HEK293 (cell line): Measurements from ENCODE around the gene PPP1R18.

ENCODE experiments used
- CTCF ChIA-PET: fragments of 350-600 bp; formaldehyde crosslinking; extraction: SDS; loops from one replicate; lab custom pipeline; 2021; ENCODE audit warnings: antibody characterized with exemption; lab: Yijun Ruan, JAX
- POLR2A ChIA-PET: fragments of 300-600 bp; formaldehyde crosslinking; extraction: SDS; loops from one replicate; lab custom pipeline; 2020; ENCODE audit warnings: antibody characterized with exemption, inconsistent platforms; lab: Yijun Ruan, JAX
- H3K27ac ChIP-seq: fragments of 200-500 bp; sonication (Bioruptor generic); 2 replicates; pipeline ENCODE4 v1.5.1; 2014; ENCODE audit warnings: low read depth, low read length, control low read depth, inconsistent platforms; ENCODE audit errors: extremely low read depth
- H3K36me3 ChIP-seq, 2 experiments: fragments of 200-500 bp in 1 of 2; sonication (Bioruptor generic) in 1 of 2; 1 replicate in 1 of 2; 2 replicates in 1 of 2; pipeline ENCODE4 v1.5.1; 2014 to 2017; ENCODE audit warnings: inconsistent platforms in 2 of 2, low read length in 2 of 2; ENCODE audit not compliant: control insufficient read depth in 2 of 2, insufficient read depth in 1 of 2
- H3K4me1 ChIP-seq: fragments of 200-500 bp; sonication (Bioruptor generic); 2 replicates; pipeline ENCODE4 v1.5.1; 2014; ENCODE audit warnings: mild to moderate bottlenecking, low read length, inconsistent platforms; ENCODE audit not compliant: control insufficient read depth, insufficient read depth
- H3K4me3 ChIP-seq: 2 replicates; pipeline ENCODE4 v1.5.1; 2011; ENCODE audit warnings: low read depth, mild to moderate bottlenecking, control low read depth, low read length, moderate library complexity
- H3K9me3 ChIP-seq: fragments of 200-500 bp; sonication (Bioruptor generic); 2 replicates; pipeline ENCODE4 v1.5.1; 2014; ENCODE audit warnings: low read depth, low read length, inconsistent platforms; ENCODE audit not compliant: control insufficient read depth, insufficient read depth
- GLIS2 ChIP-seq: fragments of 450-650 bp; formaldehyde crosslinking; IDR thresholded peaks from 2 replicates; pipeline ENCODE4 v1.5.1; 2016; ENCODE audit warnings: missing biosample characterization, missing genetic modification characterization
- HIC1 ChIP-seq: fragments of 450-650 bp; formaldehyde crosslinking; IDR thresholded peaks from 2 replicates; pipeline ENCODE4 v1.5.1; 2016; ENCODE audit warnings: missing biosample characterization, missing genetic modification characterization
- KLF9 ChIP-seq: fragments of 450-650 bp; formaldehyde crosslinking; IDR thresholded peaks from 2 replicates; pipeline ENCODE4 v1.5.1; 2016; ENCODE audit warnings: missing biosample characterization, missing genetic modification characterization, low read depth
- MYNN ChIP-seq: fragments of 450-650 bp; formaldehyde crosslinking; IDR thresholded peaks from 2 replicates; pipeline ENCODE4 v1.5.1; 2016; ENCODE audit warnings: missing biosample characterization, missing genetic modification characterization, borderline replicate concordance
- OSR2 ChIP-seq: fragments of 450-650 bp; formaldehyde crosslinking; IDR thresholded peaks from 2 replicates; pipeline ENCODE4 v1.5.1; 2016; ENCODE audit warnings: missing biosample characterization, missing genetic modification characterization
- SCRT2 ChIP-seq: fragments of 450-650 bp; formaldehyde crosslinking; IDR thresholded peaks from 2 replicates; pipeline ENCODE4 v1.5.1; 2016; ENCODE audit warnings: missing biosample characterization, missing genetic modification characterization
- SP2 ChIP-seq: fragments of 450-650 bp; formaldehyde crosslinking; IDR thresholded peaks from 2 replicates; pipeline ENCODE4 v1.5.1; 2016; ENCODE audit warnings: missing biosample characterization, missing genetic modification characterization
- SP7 ChIP-seq: fragments of 450-650 bp; formaldehyde crosslinking; IDR thresholded peaks from 2 replicates; pipeline ENCODE4 v1.5.1; 2016; ENCODE audit warnings: missing biosample characterization, missing genetic modification characterization
- ZBTB17 ChIP-seq: fragments of 450-650 bp; formaldehyde crosslinking; IDR thresholded peaks from 2 replicates; pipeline ENCODE4 v1.5.1; 2016; ENCODE audit warnings: missing biosample characterization, missing genetic modification characterization
- ZBTB20 ChIP-seq: fragments of 450-650 bp; formaldehyde crosslinking; IDR thresholded peaks from 2 replicates; pipeline ENCODE4 v1.5.1; 2016; ENCODE audit warnings: missing biosample characterization, missing genetic modification characterization
- ZBTB8A ChIP-seq: fragments of 450-650 bp; formaldehyde crosslinking; IDR thresholded peaks from 2 replicates; pipeline ENCODE4 v1.5.1; 2016; ENCODE audit warnings: missing biosample characterization, missing genetic modification characterization
- ZFP69B ChIP-seq: fragments of 450-650 bp; formaldehyde crosslinking; IDR thresholded peaks from 2 replicates; pipeline ENCODE4 v1.5.1; 2016; ENCODE audit warnings: missing biosample characterization, missing genetic modification characterization
- ZIC2 ChIP-seq: fragments of 450-650 bp; formaldehyde crosslinking; IDR thresholded peaks from 2 replicates; pipeline ENCODE4 v1.5.1; 2016; ENCODE audit warnings: missing biosample characterization, missing genetic modification characterization
- ZNF140 ChIP-seq: fragments of 450-650 bp; formaldehyde crosslinking; IDR thresholded peaks from 2 replicates; pipeline ENCODE4 v1.5.1; 2016; ENCODE audit warnings: missing biosample characterization, missing genetic modification characterization
- ZNF169 ChIP-seq: fragments of 450-650 bp; formaldehyde crosslinking; IDR thresholded peaks from 2 replicates; pipeline ENCODE4 v1.5.1; 2016; ENCODE audit warnings: missing biosample characterization, missing genetic modification characterization
- ZNF248 ChIP-seq: fragments of 450-650 bp; formaldehyde crosslinking; IDR thresholded peaks from 2 replicates; pipeline ENCODE4 v1.5.1; 2017; ENCODE audit warnings: missing biosample characterization, missing genetic modification characterization
- ZNF324 ChIP-seq: fragments of 450-650 bp; formaldehyde crosslinking; IDR thresholded peaks from 2 replicates; pipeline ENCODE4 v1.5.1; 2016; ENCODE audit warnings: missing biosample characterization, missing genetic modification characterization
- ZNF391 ChIP-seq: fragments of 450-650 bp; formaldehyde crosslinking; IDR thresholded peaks from 2 replicates; pipeline ENCODE4 v1.5.1; 2016; ENCODE audit warnings: low read depth, missing biosample characterization, missing genetic modification characterization, borderline replicate concordance
- ZNF394 ChIP-seq: fragments of 450-650 bp; formaldehyde crosslinking; IDR thresholded peaks from 2 replicates; pipeline ENCODE4 v1.5.1; 2016; ENCODE audit warnings: missing biosample characterization, missing genetic modification characterization, mild to moderate bottlenecking, moderate library complexity, borderline replicate concordance
- ZNF398 ChIP-seq: fragments of 450-650 bp; formaldehyde crosslinking; IDR thresholded peaks from 2 replicates; pipeline ENCODE4 v1.5.1; 2017; ENCODE audit warnings: missing biosample characterization, missing genetic modification characterization
- ZNF404 ChIP-seq: fragments of 450-650 bp; formaldehyde crosslinking; IDR thresholded peaks from 2 replicates; pipeline ENCODE4 v1.5.1; 2017; ENCODE audit warnings: missing biosample characterization, missing genetic modification characterization
- ZNF449 ChIP-seq: fragments of 450-650 bp; formaldehyde crosslinking; IDR thresholded peaks from 2 replicates; pipeline ENCODE4 v1.5.1; 2017; ENCODE audit warnings: missing biosample characterization, mild to moderate bottlenecking, missing genetic modification characterization, moderate library complexity
- ZNF621 ChIP-seq: fragments of 450-650 bp; formaldehyde crosslinking; IDR thresholded peaks from 2 replicates; pipeline ENCODE4 v1.5.1; 2017; ENCODE audit warnings: missing biosample characterization, missing genetic modification characterization
- ZNF626 ChIP-seq: fragments of 450-650 bp; sonication (Bioruptor Pico); formaldehyde crosslinking; IDR thresholded peaks from 2 replicates; pipeline ENCODE4 v1.5.1; 2018; ENCODE audit warnings: missing biosample characterization, missing genetic modification characterization, inconsistent platforms
- ZNF629 ChIP-seq: fragments of 450-650 bp; formaldehyde crosslinking; IDR thresholded peaks from 2 replicates; pipeline ENCODE4 v1.5.1; 2017; ENCODE audit warnings: missing biosample characterization, missing genetic modification characterization
- ZNF791 ChIP-seq: fragments of 450-650 bp; formaldehyde crosslinking; IDR thresholded peaks from 2 replicates; pipeline ENCODE4 v1.5.1; 2016; ENCODE audit warnings: missing biosample characterization, missing genetic modification characterization
- TF ChIP-seq, protein P1 (sequence below): fragments of 450-650 bp; formaldehyde crosslinking; IDR thresholded peaks from 2 replicates; pipeline ENCODE4 v1.5.1; 2016; ENCODE audit warnings: missing biosample characterization, missing genetic modification characterization
- TF ChIP-seq, protein P2 (sequence below): fragments of 450-650 bp; formaldehyde crosslinking; IDR thresholded peaks from 2 replicates; pipeline ENCODE4 v1.5.1; 2017; ENCODE audit warnings: missing biosample characterization, missing genetic modification characterization

The PPP1R18 gene

GRCh38 chr6:30682143-30683117 lies 4.0 kb downstream of the PPP1R18 start:
- H3K27ac ChIP-seq, result peak overlapping the region; percentile 70
- peaks cover 23% of the 10 kb centered on the region for H3K4me1 ChIP-seq
- ChIA-PET POLR2A (interaction anchor here (0.5 to 7.6 kb wide), 14 partner anchors 8 to 941 kb away, joined by 3 to 120 read pairs (median 6); partner anchors contain the start of genes DHX16, IER3, MDC1 and NRM), CTCF (interaction anchor here (0.6 to 19.6 kb wide), 10 partner anchors 9 to 1280 kb away, joined by 3 to 692 read pairs (median 4); partner anchors contain the start of genes DHX16, MDC1 and TUBB)
- H3K4me3 ChIP-seq, result peak overlapping the region; percentile 16
- peaks cover 11 to 19% of the 10 kb centered on the region in 2 experiments; a peak in 2 of 3 replicates for H3K36me3 ChIP-seq
- H3K9me3 ChIP-seq, result no peaks in the 10 kb centered on the region
- TF ChIP-seq ZNF791 (no peak), ZNF324 (tag by site-specific recombination) (no peak; the same call in 1 of the 2 replicates), ZIC2 (tag by site-specific recombination) (peak; percentile 80), KLF9 (no peak), MYNN (tag by site-specific recombination) (no peak), SP7 (tag by site-specific recombination) (peak; percentile 47; the same call in 1 of the 2 replicates), HIC1 (tag by site-specific recombination) (0 out of 2 replicates have a peak, but pooled peaks have one; percentile 37), ZNF626 (tag by site-specific recombination) (no peak), ZBTB8A (tag by site-specific recombination) (peak; percentile 81), ZNF404 (tag by site-specific recombination) (no peak), SP2 (tag by site-specific recombination) (peak; percentile 33), ZNF394 (tag by site-specific recombination) (0 out of 2 replicates have a peak, but pooled peaks have one; percentile 6), SCRT2 (tag by site-specific recombination) (peak; percentile 38; the same call in 1 of the 2 replicates), ZBTB17 (tag by site-specific recombination) (peak; percentile 59), GLIS2 (tag by site-specific recombination) (peak; percentile 72), ZNF621 (tag by site-specific recombination) (no peak), ZBTB20 (peak; percentile 93), ZNF449 (peak; percentile 100), ZNF398 (tag by site-specific recombination) (peak; percentile 94), ZNF169 (tag by site-specific recombination) (no peak), ZNF629 (tag by site-specific recombination) (peak; percentile 6; the same call in 1 of the 2 replicates), ZNF248 (tag by site-specific recombination) (no peak), ZFP69B (tag by site-specific recombination) (no peak), ZNF391 (no peak), ZNF140 (tag by site-specific recombination) (no peak), OSR2 (peak; percentile 7; the same call in 1 of the 2 replicates)
- TF ChIP-seq, protein P1, sequence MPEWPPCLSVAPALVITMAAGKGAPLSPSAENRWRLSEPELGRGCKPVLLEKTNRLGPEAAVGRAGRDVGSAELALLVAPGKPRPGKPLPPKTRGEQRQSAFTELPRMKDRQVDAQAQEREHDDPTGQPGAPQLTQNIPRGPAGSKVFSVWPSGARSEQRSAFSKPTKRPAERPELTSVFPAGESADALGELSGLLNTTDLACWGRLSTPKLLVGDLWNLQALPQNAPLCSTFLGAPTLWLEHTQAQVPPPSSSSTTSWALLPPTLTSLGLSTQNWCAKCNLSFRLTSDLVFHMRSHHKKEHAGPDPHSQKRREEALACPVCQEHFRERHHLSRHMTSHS (tag by site-specific recombination), result no peak
- TF ChIP-seq, protein P2, sequence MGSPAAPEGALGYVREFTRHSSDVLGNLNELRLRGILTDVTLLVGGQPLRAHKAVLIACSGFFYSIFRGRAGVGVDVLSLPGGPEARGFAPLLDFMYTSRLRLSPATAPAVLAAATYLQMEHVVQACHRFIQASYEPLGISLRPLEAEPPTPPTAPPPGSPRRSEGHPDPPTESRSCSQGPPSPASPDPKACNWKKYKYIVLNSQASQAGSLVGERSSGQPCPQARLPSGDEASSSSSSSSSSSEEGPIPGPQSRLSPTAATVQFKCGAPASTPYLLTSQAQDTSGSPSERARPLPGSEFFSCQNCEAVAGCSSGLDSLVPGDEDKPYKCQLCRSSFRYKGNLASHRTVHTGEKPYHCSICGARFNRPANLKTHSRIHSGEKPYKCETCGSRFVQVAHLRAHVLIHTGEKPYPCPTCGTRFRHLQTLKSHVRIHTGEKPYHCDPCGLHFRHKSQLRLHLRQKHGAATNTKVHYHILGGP (tag by site-specific recombination), result no peak
